GM12878 (cell line): ENCODE data around the gene TOMM40. TPM values are rescaled to one million over a fixed set of nuclear protein-coding genes. Genes with fewer than 3 reads are reported as not detected.

ENCODE experiments used
- ATAC-seq: fragments of 200-7000 bp; cut with Tn5 transposase; 3 replicates; pipeline ENCODE4 v1.9.1; 2020; ENCODE audit warnings: mild to moderate bottlenecking, moderate library complexity
- BruUV-seq: library from RNA; stranded (reverse); fragments of 400-500 nt; replicated peaks from 2 replicates; lab custom pipeline; 2021; lab: Mats Ljungman, UMichigan
- CTCF ChIA-PET: fragments of 300-600 bp; sonication (Branson Sonifier 250); formaldehyde crosslinking; extraction: SDS; loops from one replicate; lab custom pipeline; 2021; ENCODE audit warnings: inconsistent platforms; lab: Yijun Ruan, JAX
- POLR2A ChIA-PET: fragments of 350-600 bp; formaldehyde crosslinking; extraction: SDS; loops from one replicate; lab custom pipeline; 2021; ENCODE audit warnings: inconsistent platforms; lab: Charles Lee
- RAD21 ChIA-PET: fragments of 300-600 bp; sonication (Branson Sonifier 250); formaldehyde crosslinking; loops from one replicate; lab custom pipeline; 2023; ENCODE audit warnings: antibody characterized with exemption; ENCODE audit not compliant: unreplicated experiment; lab: Charles Lee
- SMC1A ChIA-PET: fragments of 300-600 bp; sonication (Branson Sonifier 250); formaldehyde crosslinking; loops from one replicate; lab custom pipeline; 2023; ENCODE audit not compliant: unreplicated experiment, uncharacterized antibody; lab: Charles Lee
- DNase-seq: peaks from one replicate; pipeline ENCODE4 v3.0.0-alpha.2; 2011; ENCODE audit warnings: low read depth, low spot score
- FAIRE-seq: peaks from 3 replicates; lab custom pipeline; 2011; peaks lifted over from hg19 to GRCh38; lab: Jason Lieb, UNC
- H2AFZ ChIP-seq: 2 replicates; pipeline ENCODE4 v1.6.0; 2011; ENCODE audit warnings: low read depth, low read length, control low read depth; ENCODE audit not compliant: control insufficient read depth
- H3K27ac ChIP-seq: 2 replicates; pipeline ENCODE4 v1.5.1; 2011; ENCODE audit warnings: control low read depth; ENCODE audit not compliant: control insufficient read depth, insufficient read depth
- H3K27me3 ChIP-seq, 2 experiments: replicated peaks in 1 of 2; 2 replicates each; pipeline versions ENCODE4 v1.6.0 to v1.6.1; 2011; ENCODE audit warnings: low read length in 1 of 2; ENCODE audit not compliant: control insufficient read depth in 2 of 2, insufficient read depth in 2 of 2
- H3K36me3 ChIP-seq, 2 experiments: 2 replicates each; pipeline ENCODE4 v1.5.1; 2011; ENCODE audit warnings: low read length in 1 of 2; ENCODE audit not compliant: control insufficient read depth in 2 of 2, insufficient read depth in 2 of 2
- H3K4me1 ChIP-seq: 2 replicates; pipeline ENCODE4 v1.6.1; 2011; ENCODE audit warnings: mild to moderate bottlenecking, low read length, moderate library complexity, mixed read lengths; ENCODE audit not compliant: control insufficient read depth, insufficient read depth
- H3K4me2 ChIP-seq: 2 replicates; pipeline ENCODE4 v1.6.0; 2011; ENCODE audit warnings: control low read depth; ENCODE audit not compliant: control insufficient read depth, insufficient read depth
- H3K4me3 ChIP-seq: fragments of 200-600 bp; sonication (generic); 2 replicates; pipeline ENCODE4 v1.5.1; 2016
- H3K79me2 ChIP-seq: 2 replicates; pipeline ENCODE4 v1.6.0; 2011; ENCODE audit warnings: low read length; ENCODE audit not compliant: control insufficient read depth, insufficient read depth
- H3K9ac ChIP-seq: 2 replicates; pipeline ENCODE4 v1.8.0; 2011; ENCODE audit warnings: low read length, control low read depth, mixed read lengths; ENCODE audit not compliant: control insufficient read depth, insufficient read depth
- H3K9me3 ChIP-seq: replicated peaks from 3 replicates; pipeline ENCODE4 v1.5.1; 2011; ENCODE audit warnings: mild to moderate bottlenecking, low read length; ENCODE audit not compliant: control insufficient read depth, insufficient read depth
- H4K20me1 ChIP-seq: 2 replicates; pipeline ENCODE4 v1.6.0; 2011; ENCODE audit not compliant: control insufficient read depth, insufficient read depth
- ATF7 ChIP-seq: fragments of 450-650 bp; IDR thresholded peaks from 2 replicates; pipeline ENCODE4 v1.6.1; 2016; ENCODE audit warnings: low read depth, mild to moderate bottlenecking
- BMI1 ChIP-seq: fragments of 450-650 bp; IDR thresholded peaks from 2 replicates; pipeline ENCODE4 v1.6.1; 2016; ENCODE audit warnings: mild to moderate bottlenecking, moderate library complexity, borderline replicate concordance
- NFYA ChIP-seq: IDR thresholded peaks from 2 replicates; pipeline ENCODE4 v1.6.1; 2011; ENCODE audit warnings: low read depth, mild to moderate bottlenecking, low read length, improper control_type of control experiment, borderline replicate concordance
- POLR2A ChIP-seq: IDR thresholded peaks from 2 replicates; pipeline ENCODE4 v1.6.1; 2011; ENCODE audit warnings: low read depth, mild to moderate bottlenecking, low read length
- RELA ChIP-seq: fragments of 450-650 bp; IDR thresholded peaks from 2 replicates; pipeline ENCODE4 v1.8.0; 2014; ENCODE audit warnings: borderline replicate concordance; ENCODE audit not compliant: partially characterized antibody
- SUZ12 ChIP-seq: fragments of 200-600 bp; sonication (generic); IDR thresholded peaks from one replicate; pipeline ENCODE4 v1.6.1; 2018; ENCODE audit warnings: antibody characterized with exemption, mild to moderate bottlenecking; ENCODE audit not compliant: unreplicated experiment
- TCF7 ChIP-seq: IDR thresholded peaks from 2 replicates; pipeline ENCODE4 v1.6.1; 2014; ENCODE audit warnings: antibody characterized with exemption, borderline replicate concordance
- WRNIP1 ChIP-seq: IDR thresholded peaks from 2 replicates; pipeline ENCODE4 v1.6.1; 2011; ENCODE audit warnings: low read depth, low read length, improper control_type of control experiment, borderline replicate concordance
- WGBS: methylation state at CpG from one replicate; pipeline ENCODE4 v1.1.6; 2016; ENCODE audit warnings: low lambda C conversion rate; ENCODE audit not compliant: insufficient replicate concordance, insufficient coverage; ENCODE audit errors: missing lambda C conversion rate; 5-methylcytosine and 5-hydroxymethylcytosine counted together
- in situ Hi-C: fragments of 300-500 bp; cut with MboI; formaldehyde crosslinking; loops from 9 replicates; pipeline ENCODE4 v1.14.3; 2018; ENCODE audit warnings: mixed read lengths
- intact Hi-C: fragments of 100-400 bp; cut with micrococcal nuclease; formaldehyde crosslinking; loops from one replicate; pipeline ENCODE4 v1.14.2; 2022; ENCODE audit not compliant: unreplicated experiment
- polyA plus RNA-seq, 11 experiments: library from polyadenylated mRNA; depleted of rRNA in 4 of 11; unstranded in 6 of 11; stranded (reverse) in 5 of 11; fragments of >200 nt; fragmentation: Nextera tagmentation in 4 of 11; fragmentation: Illumina TruSeq in 1 of 11; extraction: Ambion mirVana in 4 of 11; extraction: Trizol in 1 of 11; gene quantifications; 1 replicate in 1 of 11; 2 replicates in 10 of 11; pipeline versions ENCODE4 v1.2.1 to v1.2.3, GENCODE V29; 2011 to 2016; ENCODE audit warnings: inconsistent platforms in 2 of 11, missing spikeins in 2 of 11, low read depth in 1 of 11
- total RNA-seq, 4 experiments: library from RNA; depleted of rRNA in 3 of 4; stranded (reverse); fragments of >200 nt in 3 of 4; fragmentation: Illumina TruSeq in 1 of 4; extraction: Trizol in 1 of 4; gene quantifications; 2 replicates each; pipeline versions ENCODE4 v1.2.1 to v1.2.3, GENCODE V29; 2013 to 2021
- TF ChIP-seq, protein P1 (sequence below): IDR thresholded peaks from 2 replicates; pipeline ENCODE4 v1.6.1; 2011; ENCODE audit warnings: mild to moderate bottlenecking, low read depth, low read length, moderate library complexity; ENCODE audit not compliant: insufficient replicate concordance
- TF ChIP-seq, protein P2 (sequence below): fragments of 450-650 bp; IDR thresholded peaks from 2 replicates; pipeline ENCODE4 v1.6.1; 2016; ENCODE audit warnings: mild to moderate bottlenecking
- TF ChIP-seq, protein P3 (sequence below): fragments of 150-350 bp; IDR thresholded peaks from 2 replicates; pipeline ENCODE4 v1.6.1; 2016; ENCODE audit warnings: low read depth, low read length

The TOMM40 gene
- total and polyA plus RNA-seq, 10 of the 15 experiments (the other 5 are each of a cell fraction or from before 2014, with no cell fraction given), result 0.85 to 221 (median 99.9) TPM

- H3K27me3 ChIP-seq, result no peaks in the 10 kb centered on the region
- H3K9me3 ChIP-seq, result no peaks in the 10 kb centered on the region
- peaks cover 4 to 17% of the 10 kb centered on the region in 2 experiments; a peak in 3 of 4 replicates for H3K36me3 ChIP-seq
- WGBS, result 12% methylated on average over 17 of the region's 20 CpGs
- no peak within 1 kb of the TSS for H3K4me2 ChIP-seq
- POLR2A ChIA-PET, result interaction anchor here (1.3 kb wide), 1 partner anchor 15 kb away, joined by 3 read pairs; no protein-coding TSS in a partner anchor
- no peak within 1 kb of the TSS for H3K27ac ChIP-seq
- ATAC-seq (no peak; the same call in 1 of the 3 replicates), DNase-seq (no peak), FAIRE-seq (no peak)
- no peaks in the 10 kb centered on the region for H3K79me2 ChIP-seq
- no peaks in the 10 kb centered on the region for H3K4me1 ChIP-seq
- no peak within 1 kb of the TSS for H2AFZ ChIP-seq
- no TSS peak for BruUV-seq
- SMC1A ChIA-PET, result interaction anchor here (0.6 to 2.3 kb wide), 3 partner anchors 46 to 1061 kb away, joined by 3 to 11 read pairs (median 7); no protein-coding TSS in a partner anchor
- in situ Hi-C loops, result loop anchor here (10.0 kb wide), 2 partner anchors 49 to 429 kb away; partner anchors contain the start of gene CLPTM1
- intact Hi-C loops, result loop anchor here (5.0 kb wide), 1 partner anchor 432 kb away; no protein-coding TSS in a partner anchor
- H3K9ac ChIP-seq, result no peak within 1 kb of the TSS
- RAD21 ChIA-PET, result interaction anchor here (0.8 to 2.3 kb wide), 2 partner anchors 15 to 154 kb away, joined by 4 to 8 read pairs; no protein-coding TSS in a partner anchor
- TF ChIP-seq, protein P1, sequence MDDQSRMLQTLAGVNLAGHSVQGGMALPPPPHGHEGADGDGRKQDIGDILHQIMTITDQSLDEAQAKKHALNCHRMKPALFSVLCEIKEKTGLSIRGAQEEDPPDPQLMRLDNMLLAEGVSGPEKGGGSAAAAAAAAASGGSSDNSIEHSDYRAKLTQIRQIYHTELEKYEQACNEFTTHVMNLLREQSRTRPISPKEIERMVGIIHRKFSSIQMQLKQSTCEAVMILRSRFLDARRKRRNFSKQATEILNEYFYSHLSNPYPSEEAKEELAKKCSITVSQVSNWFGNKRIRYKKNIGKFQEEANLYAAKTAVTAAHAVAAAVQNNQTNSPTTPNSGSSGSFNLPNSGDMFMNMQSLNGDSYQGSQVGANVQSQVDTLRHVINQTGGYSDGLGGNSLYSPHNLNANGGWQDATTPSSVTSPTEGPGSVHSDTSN, result no peak
- TF ChIP-seq NFYA, result no peak
- TF ChIP-seq WRNIP1, result no peak
- TF ChIP-seq ATF7, result no peak
- TF ChIP-seq SUZ12, result no peak
- TF ChIP-seq RELA, result no peak
- TF ChIP-seq BMI1, result no peak
- TF ChIP-seq, protein P2, sequence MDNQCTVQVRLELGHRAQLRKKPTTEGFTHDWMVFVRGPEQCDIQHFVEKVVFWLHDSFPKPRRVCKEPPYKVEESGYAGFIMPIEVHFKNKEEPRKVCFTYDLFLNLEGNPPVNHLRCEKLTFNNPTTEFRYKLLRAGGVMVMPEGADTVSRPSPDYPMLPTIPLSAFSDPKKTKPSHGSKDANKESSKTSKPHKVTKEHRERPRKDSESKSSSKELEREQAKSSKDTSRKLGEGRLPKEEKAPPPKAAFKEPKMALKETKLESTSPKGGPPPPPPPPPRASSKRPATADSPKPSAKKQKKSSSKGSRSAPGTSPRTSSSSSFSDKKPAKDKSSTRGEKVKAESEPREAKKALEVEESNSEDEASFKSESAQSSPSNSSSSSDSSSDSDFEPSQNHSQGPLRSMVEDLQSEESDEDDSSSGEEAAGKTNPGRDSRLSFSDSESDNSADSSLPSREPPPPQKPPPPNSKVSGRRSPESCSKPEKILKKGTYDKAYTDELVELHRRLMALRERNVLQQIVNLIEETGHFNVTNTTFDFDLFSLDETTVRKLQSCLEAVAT, result no peak
- TF ChIP-seq POLR2A, result peak; percentile 55; the same call in 1 of the 2 replicates
- TF ChIP-seq TCF7, result 0 out of 2 replicates have a peak, but pooled peaks have one; percentile 10
- TF ChIP-seq, protein P3, sequence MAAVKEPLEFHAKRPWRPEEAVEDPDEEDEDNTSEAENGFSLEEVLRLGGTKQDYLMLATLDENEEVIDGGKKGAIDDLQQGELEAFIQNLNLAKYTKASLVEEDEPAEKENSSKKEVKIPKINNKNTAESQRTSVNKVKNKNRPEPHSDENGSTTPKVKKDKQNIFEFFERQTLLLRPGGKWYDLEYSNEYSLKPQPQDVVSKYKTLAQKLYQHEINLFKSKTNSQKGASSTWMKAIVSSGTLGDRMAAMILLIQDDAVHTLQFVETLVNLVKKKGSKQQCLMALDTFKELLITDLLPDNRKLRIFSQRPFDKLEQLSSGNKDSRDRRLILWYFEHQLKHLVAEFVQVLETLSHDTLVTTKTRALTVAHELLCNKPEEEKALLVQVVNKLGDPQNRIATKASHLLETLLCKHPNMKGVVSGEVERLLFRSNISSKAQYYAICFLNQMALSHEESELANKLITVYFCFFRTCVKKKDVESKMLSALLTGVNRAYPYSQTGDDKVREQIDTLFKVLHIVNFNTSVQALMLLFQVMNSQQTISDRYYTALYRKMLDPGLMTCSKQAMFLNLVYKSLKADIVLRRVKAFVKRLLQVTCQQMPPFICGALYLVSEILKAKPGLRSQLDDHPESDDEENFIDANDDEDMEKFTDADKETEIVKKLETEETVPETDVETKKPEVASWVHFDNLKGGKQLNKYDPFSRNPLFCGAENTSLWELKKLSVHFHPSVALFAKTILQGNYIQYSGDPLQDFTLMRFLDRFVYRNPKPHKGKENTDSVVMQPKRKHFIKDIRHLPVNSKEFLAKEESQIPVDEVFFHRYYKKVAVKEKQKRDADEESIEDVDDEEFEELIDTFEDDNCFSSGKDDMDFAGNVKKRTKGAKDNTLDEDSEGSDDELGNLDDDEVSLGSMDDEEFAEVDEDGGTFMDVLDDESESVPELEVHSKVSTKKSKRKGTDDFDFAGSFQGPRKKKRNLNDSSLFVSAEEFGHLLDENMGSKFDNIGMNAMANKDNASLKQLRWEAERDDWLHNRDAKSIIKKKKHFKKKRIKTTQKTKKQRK, result no peak
- CTCF ChIA-PET, result interaction anchor here (0.6 to 4.3 kb wide), 11 partner anchors 9 to 432 kb away, joined by 3 to 34 read pairs (median 3); no protein-coding TSS in a partner anchor
- no peaks in the 10 kb centered on the region; the same call in 1 of the 2 replicates for H4K20me1 ChIP-seq
- no peak within 1 kb of the TSS for H3K4me3 ChIP-seq
These were observed 14.5 kb downstream of the TOMM40 start, which contains the start of gene APOE for GRCh38 chr19:44905437-44906160. APOE (plus strand) TSS chr19:44905796; CDS start chr19:44906625, 829 bp downstream.
